Stimulated activated CD4-positive, alpha-beta T cell treated with anti-CD3 and anti-CD28 coated beads, TNF-alpha, amount 100 ng/mL, for 24 hours (primary cell): ENCODE measurements around the gene NOM1.

Experiments
- DNase-seq, 3 experiments: peaks; one replicate each; pipeline ENCODE4 v3.0.0-alpha.2; 2020; ENCODE audit warnings: low read depth in 3 of 3

The NOM1 gene

GRCh38 chr7:156985101-156985992 is 35.8 kb downstream of the NOM1 start:
- DNase-seq, result no peak

- no peak for DNase-seq
Observed at GRCh38 chr7:156986378-156986777, 36.9 kb downstream of the NOM1 start.

- DNase-seq, result no peak
Observed at GRCh38 chr7:156988343-156989185, 39.1 kb downstream of the NOM1 start.

GRCh38 chr7:156989766-156990535 is 40.4 kb downstream of the NOM1 start:
- no peak for DNase-seq

GRCh38 chr7:156993021-156993924 is 43.8 kb downstream of the NOM1 start:
- no peak for DNase-seq

- DNase-seq, result no peak
Observed at GRCh38 chr7:156993925-156994235, 44.4 kb downstream of the NOM1 start.

GRCh38 chr7:156994417-156994816 is 44.9 kb downstream of the NOM1 start:
- DNase-seq, result no peak

- DNase-seq, result no peak
Observed at GRCh38 chr7:156998988-156999957, 49.8 kb downstream of the NOM1 start.

GRCh38 chr7:156999958-157000726 is 50.6 kb downstream of the NOM1 start:
- DNase-seq, result no peak

- DNase-seq, result no peak
Observed at GRCh38 chr7:157000741-157001653, 51.5 kb downstream of the NOM1 start.

GRCh38 chr7:157001920-157002818 is 52.7 kb downstream of the NOM1 start:
- DNase-seq, result no peak

- no peak for DNase-seq
Observed at GRCh38 chr7:157002819-157003421, 53.4 kb downstream of the NOM1 start.

- no peak for DNase-seq
Observed at GRCh38 chr7:157003445-157003755, 53.9 kb downstream of the NOM1 start.

GRCh38 chr7:157003756-157004520 is 54.4 kb downstream of the NOM1 start:
- no peak for DNase-seq

GRCh38 chr7:157004521-157005455 is 55.3 kb downstream of the NOM1 start:
- no peak for DNase-seq
